B cell (primary cell): ENCODE data around the gene TREH. TPM values are rescaled to one million over a fixed set of nuclear protein-coding genes. Genes with fewer than 3 reads are reported as not detected.

ENCODE experiments used
- ATAC-seq: fragments of 200-7000 bp; cut with Tn5 transposase; one replicate; pipeline ENCODE4 v1.10.0; 2021; ENCODE audit warnings: low read depth, mild to moderate bottlenecking, moderate number of reproducible peaks, moderate library complexity
- CTCF ChIA-PET: fragments of 350-600 bp; sonication (Branson Sonifier 250); formaldehyde crosslinking; loops from one replicate; lab custom pipeline; 2021; ENCODE audit warnings: antibody characterized with exemption, inconsistent platforms; lab: Charles Lee
- POLR2A ChIA-PET: fragments of 350-600 bp; sonication (Branson Sonifier 250); formaldehyde crosslinking; loops from one replicate; lab custom pipeline; 2021; ENCODE audit warnings: antibody characterized with exemption; lab: Charles Lee
- DNase-seq: peaks from one replicate; pipeline ENCODE4 v3.0.0; 2013
- H2AFZ ChIP-seq: 2 replicates; pipeline ENCODE4 v1.6.1; 2012; ENCODE audit warnings: mild to moderate bottlenecking, low read depth, low read length; ENCODE audit not compliant: insufficient read depth, poor library complexity, severe bottlenecking
- H3K27ac ChIP-seq, 2 donors: 1 replicate in 1 of 2; 2 replicates in 1 of 2; pipeline ENCODE4 v1.5.1; 2012 to 2013; ENCODE audit warnings: low read length in 2 of 2, mild to moderate bottlenecking in 2 of 2, moderate library complexity in 1 of 2
- H3K27me3 ChIP-seq, 4 experiments: fragments of 200-600 bp in 1 of 4; sonication (generic) in 1 of 4; replicated peaks in 1 of 4; 1 replicate in 2 of 4; 2 replicates in 2 of 4; pipeline versions ENCODE4 v1.6.1 to v1.7.0; 2013 to 2016; ENCODE audit warnings: low read length in 3 of 4, mild to moderate bottlenecking in 2 of 4, mixed read lengths in 1 of 4, moderate library complexity in 1 of 4; ENCODE audit not compliant: insufficient read depth in 4 of 4, control insufficient read depth in 3 of 4; ENCODE audit errors: control extremely low read depth in 1 of 4
- H3K36me3 ChIP-seq, 2 experiments: replicated peaks in 1 of 2; 1 replicate in 1 of 2; 2 replicates in 1 of 2; pipeline versions ENCODE4 v1.6.1 to v1.7.1; 2013; ENCODE audit warnings: low read length in 1 of 2; ENCODE audit not compliant: insufficient read depth in 2 of 2, control insufficient read depth in 1 of 2; ENCODE audit errors: control extremely low read depth in 1 of 2, extremely low read depth in 1 of 2
- H3K4me1 ChIP-seq, 2 donors: fragments of 200-600 bp in 1 of 2; sonication (generic) in 1 of 2; 1 replicate in 1 of 2; 2 replicates in 1 of 2; pipeline versions ENCODE4 v1.5.1 to v1.6.1; 2013 to 2017; ENCODE audit warnings: low read length in 2 of 2; ENCODE audit not compliant: control insufficient read depth in 2 of 2, insufficient read depth in 2 of 2
- H3K4me2 ChIP-seq: replicated peaks from 2 replicates; pipeline ENCODE3; 2012; ENCODE audit warnings: mild to moderate bottlenecking, low read depth, low read length; ENCODE audit not compliant: poor library complexity, severe bottlenecking
- H3K4me3 ChIP-seq, 5 experiments: fragments of 200-600 bp in 1 of 5; sonication (generic) in 1 of 5; 1 replicate in 3 of 5; 2 replicates in 2 of 5; pipeline versions ENCODE4 v1.5.1 to v1.7.0; 2011 to 2016; ENCODE audit warnings: low read length in 4 of 5, mild to moderate bottlenecking in 4 of 5, low read depth in 2 of 5, control low read depth in 1 of 5, moderate library complexity in 1 of 5; ENCODE audit not compliant: insufficient read depth in 1 of 5; ENCODE audit errors: control extremely low read depth in 1 of 5, extremely low read depth in 1 of 5
- H3K79me2 ChIP-seq: fragments of 200-600 bp; sonication (generic); one replicate; pipeline ENCODE4 v1.6.0; 2016; ENCODE audit warnings: low read length; ENCODE audit not compliant: control insufficient read depth, insufficient read depth
- H3K9ac ChIP-seq: fragments of 200-600 bp; sonication (generic); 2 replicates; pipeline ENCODE4 v1.6.1; 2017; ENCODE audit warnings: mild to moderate bottlenecking, low read length, moderate library complexity
- H3K9me3 ChIP-seq, 3 donors: one replicate each; pipeline versions ENCODE4 v1.6.1 to v1.7.1; 2013; ENCODE audit warnings: low read length in 2 of 3; ENCODE audit not compliant: control insufficient read depth in 2 of 3, insufficient read depth in 1 of 3; ENCODE audit errors: control extremely low read depth in 1 of 3
- H4K20me1 ChIP-seq: 2 replicates; pipeline ENCODE4 v1.6.0; 2012; ENCODE audit warnings: mild to moderate bottlenecking, low read length; ENCODE audit not compliant: insufficient read depth, control insufficient read depth, poor library complexity, severe bottlenecking
- H3K27ac Mint-ChIP-seq: one replicate; pipeline ENCODE4 v1.8.0; 2021; ENCODE audit warnings: mixed read lengths
- H3K27me3 Mint-ChIP-seq: one replicate; pipeline ENCODE4 v1.8.0; 2021; ENCODE audit warnings: mixed read lengths
- H3K4me1 Mint-ChIP-seq: one replicate; pipeline ENCODE4 v1.8.0; 2021; ENCODE audit warnings: mixed read lengths
- H3K4me3 Mint-ChIP-seq: one replicate; pipeline ENCODE4 v1.8.0; 2021; ENCODE audit warnings: mixed read lengths
- H3K9me3 Mint-ChIP-seq: one replicate; pipeline ENCODE4 v1.8.0; 2022; ENCODE audit warnings: mixed read lengths; ENCODE audit not compliant: insufficient read depth
- EZH2 ChIP-seq: IDR thresholded peaks from 2 replicates; pipeline ENCODE4 v1.6.1; 2012; ENCODE audit warnings: borderline replicate concordance, low read depth, mild to moderate bottlenecking, moderate library complexity, low read length; ENCODE audit not compliant: insufficient read depth, poor library complexity, severe bottlenecking
- WGBS: methylation state at CpG from one replicate; pipeline ENCODE4 v1.1.5; 2013; ENCODE audit warnings: missing lambda C conversion rate; ENCODE audit not compliant: insufficient coverage; 5-methylcytosine and 5-hydroxymethylcytosine counted together
- intact Hi-C: fragments of 100-400 bp; cut with micrococcal nuclease; formaldehyde crosslinking; loops from one replicate; pipeline ENCODE4 v1.10.0; 2022
- polyA plus RNA-seq: library from polyadenylated mRNA; depleted of rRNA; stranded (reverse); fragments of >200 nt; gene quantifications from 2 replicates; pipeline ENCODE4 v1.2.3, GENCODE V29; 2012
- total RNA-seq, 2 donors: library from RNA; stranded (reverse); fragments of 120-200 nt in 1 of 2; gene quantifications; 1 replicate in 1 of 2; 2 replicates in 1 of 2; pipeline versions ENCODE4 v1.2.3 to v1.2.4, GENCODE V29; 2013 to 2022
- TF ChIP-seq, protein P1 (sequence below): fragments of 200-600 bp; IDR thresholded peaks from one replicate; pipeline ENCODE4 v1.8.0; 2022; ENCODE audit warnings: antibody characterized with exemption, mild to moderate bottlenecking

Gene TREH
- total and polyA plus RNA-seq, 2 donors (not counting 1 experiment from before 2014, with no cell fraction given) = not detected

DNA sequence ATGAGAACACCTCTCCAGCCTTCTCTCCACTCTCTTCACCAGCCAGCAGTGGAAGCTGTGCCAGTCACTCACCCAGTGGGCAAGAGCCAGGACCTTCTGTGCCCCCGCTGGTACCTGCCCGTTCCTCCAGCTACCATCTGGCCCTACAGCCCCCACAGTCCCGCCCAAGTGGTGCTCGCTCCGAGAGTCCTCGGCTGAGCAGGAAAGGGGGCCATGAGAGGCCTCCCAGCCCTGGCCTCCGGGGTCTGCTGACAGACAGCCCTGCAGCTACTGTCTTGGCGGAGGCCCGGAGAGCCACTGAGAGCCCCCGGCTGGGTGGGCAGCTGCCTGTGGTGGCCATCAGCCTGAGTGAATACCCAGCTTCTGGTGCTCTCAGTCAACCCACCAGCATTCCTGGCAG lies 51.9 kb downstream of the TREH start:
- ChIA-PET CTCF (no interaction called here), POLR2A (no interaction called here)
- Histone ChIP-seq H3K9ac (no peak overlapping the region), H3K36me3 (no peaks in the 10 kb centered on the region), H3K79me2 (no peaks in the 10 kb centered on the region), H3K4me2 (no peak overlapping the region), H2AFZ (no peak overlapping the region), H4K20me1 (no peaks in the 10 kb centered on the region), H3K9me3 (no peaks in the 10 kb centered on the region), H3K27me3 (peaks cover 0 to 3% (median under 1%) of the 10 kb centered on the region in 4 experiments), H3K27ac (no peak overlapping the region), H3K4me1 (no peaks in the 10 kb centered on the region), H3K4me3 (no peak overlapping the region)
- no peak for ATAC-seq
- 99% methylated on average over 9 of the region's 10 CpGs for WGBS
- Mint-ChIP-seq H3K27me3 (peaks cover 8% of the 10 kb centered on the region), H3K4me3 (no peak overlapping the region), H3K27ac (no peak overlapping the region), H3K9me3 (no peaks in the 10 kb centered on the region), H3K4me1 (peaks cover 2% of the 10 kb centered on the region)
- DNase-seq = no peak
- intact Hi-C loops = no loop called here
- TF ChIP-seq EZH2 = no peak
- TF ChIP-seq, protein P1, sequence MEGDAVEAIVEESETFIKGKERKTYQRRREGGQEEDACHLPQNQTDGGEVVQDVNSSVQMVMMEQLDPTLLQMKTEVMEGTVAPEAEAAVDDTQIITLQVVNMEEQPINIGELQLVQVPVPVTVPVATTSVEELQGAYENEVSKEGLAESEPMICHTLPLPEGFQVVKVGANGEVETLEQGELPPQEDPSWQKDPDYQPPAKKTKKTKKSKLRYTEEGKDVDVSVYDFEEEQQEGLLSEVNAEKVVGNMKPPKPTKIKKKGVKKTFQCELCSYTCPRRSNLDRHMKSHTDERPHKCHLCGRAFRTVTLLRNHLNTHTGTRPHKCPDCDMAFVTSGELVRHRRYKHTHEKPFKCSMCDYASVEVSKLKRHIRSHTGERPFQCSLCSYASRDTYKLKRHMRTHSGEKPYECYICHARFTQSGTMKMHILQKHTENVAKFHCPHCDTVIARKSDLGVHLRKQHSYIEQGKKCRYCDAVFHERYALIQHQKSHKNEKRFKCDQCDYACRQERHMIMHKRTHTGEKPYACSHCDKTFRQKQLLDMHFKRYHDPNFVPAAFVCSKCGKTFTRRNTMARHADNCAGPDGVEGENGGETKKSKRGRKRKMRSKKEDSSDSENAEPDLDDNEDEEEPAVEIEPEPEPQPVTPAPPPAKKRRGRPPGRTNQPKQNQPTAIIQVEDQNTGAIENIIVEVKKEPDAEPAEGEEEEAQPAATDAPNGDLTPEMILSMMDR = no peak

DNA sequence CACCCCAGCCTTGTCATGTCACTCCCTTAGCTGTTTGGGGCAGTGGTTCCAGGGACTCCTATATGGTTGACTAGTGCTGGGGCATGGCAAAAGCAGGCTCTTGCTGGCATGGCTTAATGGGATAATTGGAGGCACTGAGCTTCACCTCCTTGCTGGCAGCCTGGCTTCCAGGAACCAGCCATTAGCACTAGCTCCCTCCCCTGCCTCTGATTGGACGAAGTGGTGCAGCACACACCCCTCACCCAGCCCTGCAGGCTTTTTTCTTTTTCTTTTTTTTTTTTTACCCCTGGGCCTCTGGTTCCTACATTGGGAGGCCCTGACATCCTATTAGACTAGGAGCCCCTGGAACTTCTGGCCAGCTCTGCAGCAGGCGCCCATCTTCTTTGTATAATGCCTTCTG lies 53.5 kb downstream of the TREH start:
- Histone ChIP-seq H3K27ac (no peak overlapping the region), H3K9ac (no peak overlapping the region), H4K20me1 (no peaks in the 10 kb centered on the region), H3K4me1 (peaks cover 6% of the 10 kb centered on the region in 2 donors), H3K9me3 (no peaks in the 10 kb centered on the region), H3K4me3 (no peak overlapping the region), H3K36me3 (no peaks in the 10 kb centered on the region), H3K27me3 (peaks cover 0 to 18% (median 8%) of the 10 kb centered on the region in 4 experiments), H3K4me2 (no peak overlapping the region), H3K79me2 (no peaks in the 10 kb centered on the region), H2AFZ (no peak overlapping the region)
- CTCF ChIA-PET = no interaction called here
- no peak for TF ChIP-seq EZH2
- intact Hi-C loops = no loop called here
- peaks cover 16% of the 10 kb centered on the region for H3K27me3 Mint-ChIP-seq
- no peak overlapping the region for H3K27ac Mint-ChIP-seq
- POLR2A ChIA-PET = no interaction called here
- H3K4me1 Mint-ChIP-seq = peaks cover 8% of the 10 kb centered on the region
- no peak overlapping the region for H3K4me3 Mint-ChIP-seq
- H3K9me3 Mint-ChIP-seq = no peaks in the 10 kb centered on the region
- no peak for ATAC-seq
- 83% methylated on average over 1 of the region's 2 CpGs for WGBS
- no peak for DNase-seq
